ENCODE measurements around the gene ELMOD3.

DNA sequence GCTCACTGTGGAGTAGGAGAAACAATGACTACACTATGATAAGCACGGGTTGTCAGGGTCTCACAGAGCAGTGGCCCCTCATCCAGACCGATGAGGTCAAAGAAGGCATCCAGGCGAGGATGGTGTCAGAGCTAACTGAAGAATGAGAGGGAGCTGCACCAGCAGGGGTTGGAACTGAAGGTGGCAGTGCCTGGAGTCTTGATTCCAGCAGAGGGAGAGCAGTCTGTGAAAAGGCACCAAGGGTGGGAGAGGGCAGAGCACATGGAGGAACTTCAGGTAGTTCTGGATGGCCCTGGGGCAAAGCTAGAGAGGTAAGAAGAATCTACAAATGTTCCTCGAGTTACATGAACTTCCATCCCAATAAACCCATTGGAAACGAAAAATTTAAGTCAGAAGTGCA lies 12.6 kb downstream of the ELMOD3 start:
- TF ChIP-seq, protein P1, sequence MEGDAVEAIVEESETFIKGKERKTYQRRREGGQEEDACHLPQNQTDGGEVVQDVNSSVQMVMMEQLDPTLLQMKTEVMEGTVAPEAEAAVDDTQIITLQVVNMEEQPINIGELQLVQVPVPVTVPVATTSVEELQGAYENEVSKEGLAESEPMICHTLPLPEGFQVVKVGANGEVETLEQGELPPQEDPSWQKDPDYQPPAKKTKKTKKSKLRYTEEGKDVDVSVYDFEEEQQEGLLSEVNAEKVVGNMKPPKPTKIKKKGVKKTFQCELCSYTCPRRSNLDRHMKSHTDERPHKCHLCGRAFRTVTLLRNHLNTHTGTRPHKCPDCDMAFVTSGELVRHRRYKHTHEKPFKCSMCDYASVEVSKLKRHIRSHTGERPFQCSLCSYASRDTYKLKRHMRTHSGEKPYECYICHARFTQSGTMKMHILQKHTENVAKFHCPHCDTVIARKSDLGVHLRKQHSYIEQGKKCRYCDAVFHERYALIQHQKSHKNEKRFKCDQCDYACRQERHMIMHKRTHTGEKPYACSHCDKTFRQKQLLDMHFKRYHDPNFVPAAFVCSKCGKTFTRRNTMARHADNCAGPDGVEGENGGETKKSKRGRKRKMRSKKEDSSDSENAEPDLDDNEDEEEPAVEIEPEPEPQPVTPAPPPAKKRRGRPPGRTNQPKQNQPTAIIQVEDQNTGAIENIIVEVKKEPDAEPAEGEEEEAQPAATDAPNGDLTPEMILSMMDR (IDR thresholded peaks at IDR 0.05): no peak
- no peak for TF ChIP-seq POLR2A (IDR thresholded peaks at IDR 0.05)
